SK-N-MC (cell line): ENCODE data around the gene NEB.

Source experiments
- EZH2 ChIP-seq: fragments of 200-600 bp; sonication (generic); IDR thresholded peaks from one replicate; pipeline ENCODE4 v1.6.1; 2017; ENCODE audit warnings: antibody characterized with exemption
- FOXP2 ChIP-seq: optimal IDR thresholded peaks from 2 replicates; pipeline ENCODE3; 2011; ENCODE audit warnings: mild to moderate bottlenecking, moderate library complexity; ENCODE audit not compliant: insufficient read depth; ENCODE audit errors: extremely low read length, control extremely low read depth
- POLR2AphosphoS5 ChIP-seq: IDR thresholded peaks from 2 replicates; pipeline ENCODE4 v1.6.1; 2012; ENCODE audit warnings: mild to moderate bottlenecking, low read depth, low read length, borderline replicate concordance

DNA sequence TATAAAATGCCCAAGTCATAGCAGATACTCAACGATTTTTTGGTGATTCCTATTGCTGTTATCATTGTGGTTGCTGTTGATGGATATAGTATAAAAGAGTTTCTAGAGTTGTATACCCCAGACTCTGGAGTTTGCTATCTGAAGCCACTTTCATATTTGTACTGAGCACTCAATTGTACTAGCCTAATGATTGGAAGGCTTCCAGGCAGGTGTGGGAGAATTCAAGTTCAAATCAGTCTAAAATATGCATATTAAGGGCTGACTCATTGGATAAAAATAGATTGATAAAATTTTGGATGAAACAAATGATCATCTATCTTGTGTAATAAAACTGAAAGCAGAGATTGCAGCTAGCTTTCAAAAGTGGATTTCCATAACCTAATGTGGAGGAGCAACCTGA lies 122.9 kb downstream of the NEB start:
- no peak for TF ChIP-seq FOXP2
- no peak for TF ChIP-seq EZH2
- TF ChIP-seq POLR2AphosphoS5 = no peak
